Progenitor cell of endocrine pancreas (in vitro differentiated cells): ENCODE measurements around the gene C15orf40. TPM values are rescaled to one million over a fixed set of nuclear protein-coding genes. Genes with fewer than 3 reads are reported as not detected.
"Not testable (repeated sequence)": the region's sequence is repeated elsewhere in the genome, so short reads cannot be mapped to it uniquely, and the experiment has no call there.

ENCODE experiments used
- DNase-seq: peaks from one replicate; pipeline ENCODE4 v3.0.0; 2021; ENCODE audit warnings: low spot score; ENCODE audit not compliant: unreplicated experiment
- H3K27ac Mint-ChIP-seq: 2 replicates; pipeline ENCODE4 v1.8.0; 2021; ENCODE audit warnings: mild to moderate bottlenecking, moderate library complexity, mixed read lengths
- H3K27me3 Mint-ChIP-seq: 2 replicates; pipeline ENCODE4 v1.8.0; 2021; ENCODE audit warnings: mixed read lengths
- H3K36me3 Mint-ChIP-seq: 2 replicates; pipeline ENCODE4 v1.8.0; 2022; ENCODE audit warnings: mixed read lengths; ENCODE audit not compliant: insufficient read depth
- H3K4me1 Mint-ChIP-seq: 2 replicates; pipeline ENCODE4 v1.8.0; 2021; ENCODE audit warnings: low read depth, mixed read lengths
- H3K4me3 Mint-ChIP-seq: 2 replicates; pipeline ENCODE4 v1.8.0; 2021; ENCODE audit warnings: low read depth, mild to moderate bottlenecking, moderate library complexity, mixed read lengths
- H3K9me3 Mint-ChIP-seq: 2 replicates; pipeline ENCODE4 v1.8.0; 2021; ENCODE audit warnings: low read depth, mixed read lengths
- total RNA-seq: library from RNA; stranded (reverse); gene quantifications from 2 replicates; pipeline ENCODE4 v1.2.1, GENCODE V29; 2021
- TF ChIP-seq, protein P1 (sequence below): fragments of 200-600 bp; sonication (generic); IDR thresholded peaks from one replicate; pipeline ENCODE4 v1.5.0; 2021; ENCODE audit warnings: antibody characterized with exemption, mild to moderate bottlenecking; ENCODE audit not compliant: unreplicated experiment

C15orf40 gene
- total RNA-seq, 1 donor from 2014 or later, result 21.9 TPM

DNA sequence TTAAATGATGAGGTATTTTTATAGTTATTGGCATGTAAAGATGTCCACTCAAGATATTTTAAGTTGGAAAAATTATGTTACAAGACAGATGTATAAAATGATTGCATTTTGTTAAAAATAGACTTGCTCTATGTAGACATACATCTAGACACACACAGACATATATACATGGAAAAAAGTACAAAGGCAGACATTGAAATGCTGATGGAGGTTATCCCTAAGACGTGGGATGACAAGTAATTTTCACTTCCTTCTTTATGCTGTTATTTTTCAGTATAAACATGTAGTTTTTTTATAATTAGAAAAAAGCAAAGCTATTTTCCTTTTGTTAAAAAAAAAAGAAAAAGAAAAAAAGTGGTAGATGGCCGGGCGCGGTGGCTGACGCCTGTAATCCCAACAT lies 66.1 kb downstream of the C15orf40 start:
- H3K4me3 Mint-ChIP-seq, result no peak overlapping the region
- H3K4me1 Mint-ChIP-seq, result no peaks in the 10 kb centered on the region
- H3K27me3 Mint-ChIP-seq, result peaks cover 2% of the 10 kb centered on the region

DNA sequence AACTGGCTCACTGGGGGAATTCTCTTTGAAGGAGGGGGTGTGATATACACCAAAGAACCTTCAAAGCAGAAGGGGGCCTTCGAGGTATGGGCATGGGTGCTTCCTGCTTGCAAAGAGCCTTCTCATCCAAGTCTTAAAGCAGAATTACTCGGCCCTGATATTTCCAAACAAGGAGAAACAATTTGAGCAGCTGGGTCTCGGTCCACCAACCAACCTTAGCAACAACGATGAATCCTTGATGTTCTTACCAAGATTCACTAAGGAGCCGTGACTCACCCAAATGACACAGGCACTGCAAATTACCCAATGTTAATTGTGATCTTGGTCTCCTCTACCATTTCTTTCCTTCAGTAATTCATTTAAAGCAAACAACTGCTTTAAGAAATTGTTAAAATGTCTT lies 66.6 kb downstream of the C15orf40 start:
- Mint-ChIP-seq H3K36me3 (no peaks in the 10 kb centered on the region), H3K27ac (no peak overlapping the region), H3K4me3 (no peak overlapping the region), H3K4me1 (no peaks in the 10 kb centered on the region), H3K9me3 (no peaks in the 10 kb centered on the region), H3K27me3 (peaks cover 2% of the 10 kb centered on the region)
- no peak for DNase-seq
- TF ChIP-seq, protein P1, sequence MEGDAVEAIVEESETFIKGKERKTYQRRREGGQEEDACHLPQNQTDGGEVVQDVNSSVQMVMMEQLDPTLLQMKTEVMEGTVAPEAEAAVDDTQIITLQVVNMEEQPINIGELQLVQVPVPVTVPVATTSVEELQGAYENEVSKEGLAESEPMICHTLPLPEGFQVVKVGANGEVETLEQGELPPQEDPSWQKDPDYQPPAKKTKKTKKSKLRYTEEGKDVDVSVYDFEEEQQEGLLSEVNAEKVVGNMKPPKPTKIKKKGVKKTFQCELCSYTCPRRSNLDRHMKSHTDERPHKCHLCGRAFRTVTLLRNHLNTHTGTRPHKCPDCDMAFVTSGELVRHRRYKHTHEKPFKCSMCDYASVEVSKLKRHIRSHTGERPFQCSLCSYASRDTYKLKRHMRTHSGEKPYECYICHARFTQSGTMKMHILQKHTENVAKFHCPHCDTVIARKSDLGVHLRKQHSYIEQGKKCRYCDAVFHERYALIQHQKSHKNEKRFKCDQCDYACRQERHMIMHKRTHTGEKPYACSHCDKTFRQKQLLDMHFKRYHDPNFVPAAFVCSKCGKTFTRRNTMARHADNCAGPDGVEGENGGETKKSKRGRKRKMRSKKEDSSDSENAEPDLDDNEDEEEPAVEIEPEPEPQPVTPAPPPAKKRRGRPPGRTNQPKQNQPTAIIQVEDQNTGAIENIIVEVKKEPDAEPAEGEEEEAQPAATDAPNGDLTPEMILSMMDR, result no peak

More for the DNA sequence above, 66.1 kb downstream of the C15orf40 start:
- Mint-ChIP-seq H3K9me3 (no peaks in the 10 kb centered on the region), H3K27ac (no peak overlapping the region), H3K36me3 (no peaks in the 10 kb centered on the region)
- TF ChIP-seq, protein P1, result no peak
- DNase-seq, result no peak

DNA sequence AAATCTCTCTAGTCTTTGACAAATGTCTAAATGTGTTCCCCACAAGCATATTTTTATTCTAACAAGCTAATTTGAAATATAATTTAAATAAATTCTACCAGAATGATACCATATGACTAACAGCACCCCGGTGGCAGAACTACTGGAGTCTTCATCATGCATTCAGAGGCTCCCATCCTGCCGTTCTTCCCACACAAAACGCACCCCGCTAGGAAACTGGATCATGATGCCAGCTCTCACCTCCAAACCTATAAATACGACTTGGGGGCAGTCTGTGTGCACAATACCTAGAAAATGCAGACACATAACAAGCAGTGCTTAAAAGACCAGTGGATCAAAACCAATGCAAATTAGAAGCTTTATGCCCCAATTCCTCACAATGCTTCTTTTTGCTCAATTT lies 67.4 kb downstream of the C15orf40 start:
- no peaks in the 10 kb centered on the region for H3K9me3 Mint-ChIP-seq
- H3K4me3 Mint-ChIP-seq, result no peak overlapping the region
- H3K4me1 Mint-ChIP-seq, result no peaks in the 10 kb centered on the region
- no peak overlapping the region for H3K27ac Mint-ChIP-seq
- no peak for DNase-seq
- peaks cover 2% of the 10 kb centered on the region for H3K27me3 Mint-ChIP-seq
- no peaks in the 10 kb centered on the region for H3K36me3 Mint-ChIP-seq
- TF ChIP-seq, protein P1, result no peak

DNA sequence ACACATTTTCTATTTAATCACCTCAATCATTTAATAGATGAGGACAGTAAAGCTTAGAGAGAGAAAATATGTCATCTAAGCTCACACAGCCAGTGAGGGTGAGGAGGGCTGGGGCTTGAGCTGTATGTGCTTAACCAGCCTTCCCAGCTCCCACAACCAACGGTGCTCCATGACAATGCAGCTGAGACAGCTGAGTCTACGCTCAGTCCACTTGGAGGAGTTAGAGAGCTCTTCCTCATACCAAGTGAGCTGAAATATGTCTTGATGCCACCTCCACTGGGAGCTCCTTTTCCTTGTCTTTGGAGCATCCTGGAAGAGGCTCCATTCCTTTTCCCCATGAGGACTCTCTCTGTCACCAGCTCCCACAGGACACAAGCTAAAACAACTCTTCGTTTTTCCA lies 68.3 kb downstream of the C15orf40 start:
- DNase-seq, result no peak
- no peaks in the 10 kb centered on the region for H3K9me3 Mint-ChIP-seq
- H3K4me3 Mint-ChIP-seq, result no peak overlapping the region
- no peak overlapping the region for H3K27ac Mint-ChIP-seq
- no peaks in the 10 kb centered on the region for H3K4me1 Mint-ChIP-seq
- peaks cover 2% of the 10 kb centered on the region for H3K27me3 Mint-ChIP-seq
- TF ChIP-seq, protein P1, result no peak
- no peaks in the 10 kb centered on the region for H3K36me3 Mint-ChIP-seq

DNA sequence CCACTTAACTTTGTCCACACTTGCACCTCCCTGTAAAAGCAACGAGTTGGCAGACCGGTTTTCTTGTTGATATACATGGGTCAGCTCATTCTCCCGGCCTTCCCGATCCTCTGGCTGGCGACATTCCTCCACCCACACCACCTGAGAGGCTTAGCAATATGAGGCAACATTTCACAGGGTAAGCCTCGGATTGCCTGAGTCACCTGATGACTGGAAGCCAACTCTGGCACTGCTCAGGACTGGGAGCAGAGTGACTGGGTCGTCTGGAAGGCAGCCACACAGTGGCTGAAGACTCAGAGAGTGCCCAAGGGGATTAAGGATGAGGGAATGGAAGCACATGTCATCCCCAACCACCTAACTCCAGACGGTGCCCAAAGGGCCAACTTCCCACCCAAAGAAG lies 68.7 kb downstream of the C15orf40 start:
- TF ChIP-seq, protein P1, result no peak
- H3K27ac Mint-ChIP-seq, result no peak overlapping the region
- no peaks in the 10 kb centered on the region for H3K9me3 Mint-ChIP-seq
- H3K4me3 Mint-ChIP-seq, result no peak overlapping the region
- peaks cover 2% of the 10 kb centered on the region for H3K27me3 Mint-ChIP-seq
- no peaks in the 10 kb centered on the region for H3K4me1 Mint-ChIP-seq
- no peaks in the 10 kb centered on the region for H3K36me3 Mint-ChIP-seq
- no peak for DNase-seq

DNA sequence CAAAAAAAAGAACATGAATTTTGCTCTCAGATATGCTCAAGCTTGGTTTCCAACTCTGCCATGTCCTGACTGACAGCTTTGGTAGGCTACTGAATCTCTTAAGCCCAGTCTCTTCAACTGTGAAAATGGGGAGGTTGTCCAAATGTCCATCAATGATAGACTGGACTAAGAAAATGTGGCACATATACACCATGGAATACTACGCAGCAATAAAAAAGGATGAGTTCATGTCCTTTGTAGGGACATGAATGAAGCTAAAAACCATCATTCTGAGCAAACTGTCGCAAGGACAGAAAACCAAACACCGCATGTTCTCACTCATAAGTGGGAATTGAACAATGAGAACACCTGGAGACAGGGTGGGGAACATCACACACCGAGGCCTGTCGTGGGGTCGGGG lies 71.8 kb downstream of the C15orf40 start:
- not testable (repeated sequence) for H3K27me3 Mint-ChIP-seq, H3K36me3 Mint-ChIP-seq, DNase-seq, H3K27ac Mint-ChIP-seq, H3K4me3 Mint-ChIP-seq, H3K4me1 Mint-ChIP-seq, H3K9me3 Mint-ChIP-seq

Other genes with a start within 250 kb of the C15orf40 start
- not detected in 2 replicates for gene FSD2, start 205.6 kb downstream of the C15orf40 start, total RNA-seq
- 7.5 and 8.1 TPM in 2 replicates for gene WHAMM, start 202.0 kb downstream of the C15orf40 start, total RNA-seq
- 21.0 TPM in 2 replicates for gene HOMER2, start 58.9 kb downstream of the C15orf40 start, total RNA-seq
- 32.8 and 33.3 TPM in 2 replicates for gene RAMAC, start 25.4 kb downstream of the C15orf40 start, total RNA-seq
- 38.7 and 39.0 TPM in 2 replicates for gene BTBD1, start 55.6 kb upstream of the C15orf40 start, total RNA-seq
- 0.27 TPM in 1 of 2 replicates, not detected in the other for gene TM6SF1, start 96.0 kb upstream of the C15orf40 start, total RNA-seq
- 117 and 121 TPM in 2 replicates for gene HDGFL3, start 196.2 kb upstream of the C15orf40 start, total RNA-seq